HTR-8/SVneo (cell line): ENCODE data around the gene GABRD.

Source experiments
- DNase-seq: peaks from one replicate; pipeline ENCODE4 v3.0.0; 2011; ENCODE audit warnings: low spot score, mixed read lengths; ENCODE audit not compliant: insufficient read length
- FAIRE-seq: peaks from 2 replicates; lab custom pipeline; 2011; peaks lifted over from hg19 to GRCh38; lab: Jason Lieb, UNC

Gene GABRD

GRCh38 chr1:1982379-1983232, 36.5 kb upstream of the GABRD start:
- DNase-seq (no peak), FAIRE-seq (no peak)

GRCh38 chr1:1984560-1985070, 34.5 kb upstream of the GABRD start:
- FAIRE-seq (no peak), DNase-seq (no peak)

GRCh38 chr1:1985375-1986050, 33.6 kb upstream of the GABRD start:
- FAIRE-seq, result no peak

GRCh38 chr1:1986451-1987141, 32.5 kb upstream of the GABRD start:
- DNase-seq (no peak), FAIRE-seq (no peak)

More at GRCh38 chr1:1985375-1986050, 33.6 kb upstream of the GABRD start:
- DNase-seq, result no peak

- FAIRE-seq (no peak), DNase-seq (no peak)
Measured at GRCh38 chr1:1987142-1987510, 32.0 kb upstream of the GABRD start.

GRCh38 chr1:1988061-1988945, 30.8 kb upstream of the GABRD start:
- DNase-seq (no peak), FAIRE-seq (no peak)

- DNase-seq, result no peak
Measured at GRCh38 chr1:1989102-1989542, 30.0 kb upstream of the GABRD start.

GRCh38 chr1:1989789-1990188, 29.4 kb upstream of the GABRD start:
- DNase-seq (no peak), FAIRE-seq (no peak)

More at GRCh38 chr1:1989102-1989542, 30.0 kb upstream of the GABRD start:
- FAIRE-seq, result no peak

- DNase-seq (no peak), FAIRE-seq (no peak)
Measured at GRCh38 chr1:1990222-1990621, 28.9 kb upstream of the GABRD start.

GRCh38 chr1:1994536-1994935, 24.6 kb upstream of the GABRD start:
- DNase-seq (no peak), FAIRE-seq (no peak)

GRCh38 chr1:1996207-1996651, 22.9 kb upstream of the GABRD start:
- DNase-seq (no peak), FAIRE-seq (no peak)

- no peak for FAIRE-seq
- DNase-seq, result no peak
Measured at GRCh38 chr1:1997576-1997975, 21.6 kb upstream of the GABRD start.

GRCh38 chr1:2000432-2000831, 18.7 kb upstream of the GABRD start:
- DNase-seq (no peak), FAIRE-seq (no peak)

GRCh38 chr1:2000850-2001249, 18.3 kb upstream of the GABRD start:
- DNase-seq (no peak), FAIRE-seq (no peak)

- FAIRE-seq (no peak), DNase-seq (no peak)
Measured at GRCh38 chr1:2001773-2002411, 17.3 kb upstream of the GABRD start.

GRCh38 chr1:2003541-2004131, 15.5 kb upstream of the GABRD start, which contains the start of gene CFAP74:
Gene CFAP74 (minus strand): TSS chr1:2003786. CDS start chr1:1990956, 12,830 bp downstream.
- DNase-seq (peak; percentile 41), FAIRE-seq (no peak)

GRCh38 chr1:2004856-2005255, 14.3 kb upstream of the GABRD start:
- no peak for FAIRE-seq
- DNase-seq, result no peak

GRCh38 chr1:2009101-2010053, 9.8 kb upstream of the GABRD start:
- DNase-seq (no peak), FAIRE-seq (no peak)
